HEK293T (cell line): ENCODE data around the gene UBA3.

ENCODE experiments used
- CTCF ChIA-PET: fragments of 350-600 bp; formaldehyde crosslinking; extraction: SDS; loops from one replicate; lab custom pipeline; 2021; ENCODE audit warnings: antibody characterized with exemption, inconsistent platforms; lab: Yijun Ruan, JAX
- POLR2A ChIA-PET: fragments of 350-600 bp; formaldehyde crosslinking; extraction: SDS; loops from one replicate; lab custom pipeline; 2020; ENCODE audit warnings: antibody characterized with exemption, inconsistent platforms; lab: Yijun Ruan, JAX
- DNase-seq: peaks from one replicate; pipeline ENCODE4 v3.0.0; 2012; ENCODE audit warnings: mixed read lengths; ENCODE audit errors: extremely low spot score
- ARNT ChIP-seq: fragments of 450-650 bp; IDR thresholded peaks from 2 replicates; pipeline ENCODE4 v1.6.1; 2017; ENCODE audit warnings: mild to moderate bottlenecking
- BHLHE40 ChIP-seq: fragments of 450-650 bp; IDR thresholded peaks from 2 replicates; pipeline ENCODE4 v1.6.1; 2016; ENCODE audit warnings: mild to moderate bottlenecking, moderate library complexity, borderline replicate concordance
- CTBP1 ChIP-seq: fragments of 450-650 bp; IDR thresholded peaks from 2 replicates; pipeline ENCODE4 v1.6.1; 2016; ENCODE audit warnings: borderline replicate concordance
- ELF4 ChIP-seq: fragments of 450-650 bp; IDR thresholded peaks from 2 replicates; pipeline ENCODE4 v1.6.1; 2017; ENCODE audit warnings: antibody characterized with exemption
- FOXA1 ChIP-seq: fragments of 450-650 bp; IDR thresholded peaks from 2 replicates; pipeline ENCODE4 v1.6.1; 2016; ENCODE audit warnings: mild to moderate bottlenecking
- FOXK2 ChIP-seq: fragments of 450-650 bp; IDR thresholded peaks from 2 replicates; pipeline ENCODE4 v1.6.1; 2016; ENCODE audit warnings: mild to moderate bottlenecking
- FOXM1 ChIP-seq: fragments of 450-650 bp; IDR thresholded peaks from 2 replicates; pipeline ENCODE4 v1.6.1; 2017; ENCODE audit warnings: mild to moderate bottlenecking, borderline replicate concordance
- HDGF ChIP-seq: fragments of 450-650 bp; IDR thresholded peaks from 2 replicates; pipeline ENCODE4 v1.6.1; 2017; ENCODE audit warnings: antibody characterized with exemption, borderline replicate concordance
- L3MBTL2 ChIP-seq: fragments of 450-650 bp; conservative IDR thresholded peaks from 2 replicates; pipeline ENCODE4 v1.6.1; 2016; ENCODE audit warnings: mild to moderate bottlenecking
- LEF1 ChIP-seq: fragments of 450-650 bp; IDR thresholded peaks from 2 replicates; pipeline ENCODE4 v1.6.1; 2017; ENCODE audit warnings: mild to moderate bottlenecking, borderline replicate concordance
- NFRKB ChIP-seq: fragments of 450-650 bp; IDR thresholded peaks from 2 replicates; pipeline ENCODE4 v1.6.1; 2016; ENCODE audit warnings: mild to moderate bottlenecking, moderate library complexity
- SP1 ChIP-seq: fragments of 450-650 bp; IDR thresholded peaks from 2 replicates; pipeline ENCODE4 v1.6.1; 2017
- SUZ12 ChIP-seq: fragments of 450-650 bp; IDR thresholded peaks from 2 replicates; pipeline ENCODE4 v1.6.1; 2016; ENCODE audit warnings: mild to moderate bottlenecking
- TARDBP ChIP-seq: fragments of 450-650 bp; IDR thresholded peaks from 2 replicates; pipeline ENCODE4 v1.6.1; 2016
- ZNF384 ChIP-seq: fragments of 450-650 bp; IDR thresholded peaks from 2 replicates; pipeline ENCODE4 v1.6.1; 2016
- TF ChIP-seq, protein P1 (sequence below): fragments of 450-650 bp; IDR thresholded peaks from 2 replicates; pipeline ENCODE4 v1.6.1; 2016

The UBA3 gene

DNA sequence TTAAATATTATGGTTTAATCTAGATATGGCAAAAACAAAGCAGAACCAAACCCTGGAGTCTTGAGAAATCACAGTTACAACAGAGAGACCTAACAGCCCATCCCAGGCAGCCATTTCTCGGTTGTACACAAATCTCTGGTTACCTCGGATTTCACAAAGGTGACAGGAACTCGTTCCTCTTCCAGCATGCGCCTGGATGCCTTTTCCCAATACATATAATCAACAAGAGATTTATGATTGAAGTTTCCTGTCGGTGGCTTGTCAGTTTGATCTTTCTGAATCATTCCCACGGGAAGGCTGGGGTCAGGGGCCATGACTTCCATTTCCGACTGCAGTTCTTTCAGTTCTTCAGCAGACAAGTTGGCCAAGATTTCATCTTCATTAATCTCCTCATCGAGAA lies 41.8 kb upstream of the UBA3 start:
- no peak for TF ChIP-seq FOXA1
- no peak for TF ChIP-seq LEF1
- TF ChIP-seq HDGF, result no peak
- no peak for TF ChIP-seq BHLHE40
- no peak for TF ChIP-seq SUZ12
- TF ChIP-seq L3MBTL2, result no peak
- TF ChIP-seq, protein P1, sequence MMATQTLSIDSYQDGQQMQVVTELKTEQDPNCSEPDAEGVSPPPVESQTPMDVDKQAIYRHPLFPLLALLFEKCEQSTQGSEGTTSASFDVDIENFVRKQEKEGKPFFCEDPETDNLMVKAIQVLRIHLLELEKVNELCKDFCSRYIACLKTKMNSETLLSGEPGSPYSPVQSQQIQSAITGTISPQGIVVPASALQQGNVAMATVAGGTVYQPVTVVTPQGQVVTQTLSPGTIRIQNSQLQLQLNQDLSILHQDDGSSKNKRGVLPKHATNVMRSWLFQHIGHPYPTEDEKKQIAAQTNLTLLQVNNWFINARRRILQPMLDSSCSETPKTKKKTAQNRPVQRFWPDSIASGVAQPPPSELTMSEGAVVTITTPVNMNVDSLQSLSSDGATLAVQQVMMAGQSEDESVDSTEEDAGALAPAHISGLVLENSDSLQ, result no peak
- no peak for TF ChIP-seq SP1
- no peak for TF ChIP-seq ARNT
- TF ChIP-seq FOXK2, result no peak
- TF ChIP-seq CTBP1, result no peak
- ChIA-PET CTCF (interaction anchor here (0.6 to 1.6 kb wide), 11 partner anchors 8 to 304 kb away, joined by 3 to 7 read pairs (median 4); partner anchors contain the start of gene TMF1), POLR2A (interaction anchor here (1.1 kb wide), 1 partner anchor 128 kb away, joined by 3 read pairs; no protein-coding TSS in a partner anchor)
- DNase-seq, result no peak

DNA sequence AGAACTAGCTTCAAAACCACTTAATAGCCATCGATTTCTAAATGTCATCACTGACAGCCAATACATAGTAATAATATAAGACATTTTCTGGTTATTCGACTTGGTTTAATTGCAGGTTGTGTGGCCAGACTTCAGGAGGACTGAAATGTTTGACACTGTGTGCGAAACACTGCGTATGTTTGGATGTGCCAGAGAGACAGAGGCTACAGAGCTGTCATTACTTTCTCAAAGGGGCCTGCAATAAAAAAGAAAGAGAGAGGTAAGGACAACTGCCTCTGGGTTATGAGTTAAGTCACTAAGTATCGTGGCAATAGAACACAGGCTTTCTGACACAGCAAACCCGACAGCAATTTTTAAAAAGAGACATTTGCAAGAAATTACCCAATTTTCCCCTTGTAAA lies 41.3 kb upstream of the UBA3 start:
- DNase-seq, result no peak
- ChIA-PET CTCF (interaction anchor here (0.6 to 1.6 kb wide), 21 partner anchors 8 to 312 kb away, joined by 3 to 7 read pairs (median 4); partner anchors contain the start of gene TMF1), POLR2A (interaction anchor here (1.1 kb wide), 1 partner anchor 128 kb away, joined by 3 read pairs; no protein-coding TSS in a partner anchor)
- TF ChIP-seq ELF4, result no peak
- no peak for TF ChIP-seq CTBP1
- TF ChIP-seq HDGF, result no peak
- TF ChIP-seq, protein P1, result no peak
- TF ChIP-seq ARNT, result no peak
- no peak for TF ChIP-seq NFRKB
- no peak for TF ChIP-seq FOXK2
- no peak for TF ChIP-seq LEF1
- TF ChIP-seq SUZ12, result no peak

DNA sequence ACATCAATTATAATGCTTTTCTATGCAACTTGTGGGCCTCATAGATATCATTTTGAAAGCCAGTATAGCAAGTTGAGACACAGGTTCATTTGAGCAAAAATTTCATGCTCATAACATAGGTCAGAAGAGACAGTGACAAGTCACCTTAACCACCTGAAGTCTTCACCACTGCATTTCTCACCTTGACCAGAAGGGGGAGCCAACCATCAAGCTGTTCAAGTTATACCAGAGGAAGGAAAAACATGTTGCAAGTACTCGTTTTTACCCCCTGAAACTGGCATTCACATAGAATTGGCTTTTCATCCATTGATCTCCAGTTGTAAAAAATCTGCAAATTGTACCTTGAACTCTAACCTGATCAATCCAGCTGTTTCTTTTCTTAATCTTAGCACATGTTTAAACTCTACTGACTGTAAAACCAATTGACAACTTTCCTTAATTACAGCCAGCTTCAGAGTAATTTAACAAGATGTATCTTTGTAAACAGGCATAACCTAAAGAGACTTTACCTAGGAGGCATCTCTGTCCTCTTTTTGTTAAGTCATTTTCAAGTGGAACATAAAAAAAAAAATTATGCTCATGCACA lies 40.8 kb upstream of the UBA3 start:
- ChIA-PET POLR2A (no interaction called here), CTCF (interaction anchor here (0.6 to 1.6 kb wide), 23 partner anchors 9 to 313 kb away, joined by 3 to 7 read pairs (median 4); partner anchors contain the start of gene TMF1)

DNA sequence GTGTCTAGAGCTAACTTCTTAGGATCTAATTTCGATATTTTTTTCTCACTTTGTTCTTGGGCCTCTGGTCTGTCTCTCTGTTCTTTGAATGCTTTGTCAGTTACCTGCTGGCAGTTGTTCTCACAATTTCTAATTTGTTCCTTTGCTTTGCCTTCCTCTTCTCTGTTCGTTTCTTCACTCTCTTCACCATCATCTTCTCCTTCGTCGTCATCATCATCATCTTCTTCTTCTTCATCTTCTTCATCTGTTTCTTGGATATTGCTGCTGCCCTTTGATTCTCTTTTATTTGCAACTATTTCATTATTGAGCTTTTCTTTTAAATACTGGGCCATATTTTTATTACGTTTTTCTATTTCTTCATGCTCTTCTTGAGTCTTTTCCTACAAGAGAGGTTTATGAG lies 39.5 kb upstream of the UBA3 start:
- ChIA-PET CTCF (interaction anchor here (0.6 to 1.3 kb wide), 6 partner anchors 15 to 533 kb away, joined by 3 to 5 read pairs (median 3); no protein-coding TSS in a partner anchor), POLR2A (no interaction called here)
- DNase-seq, result no peak
- no peak for TF ChIP-seq FOXA1
- no peak for TF ChIP-seq FOXM1
- no peak for TF ChIP-seq CTBP1
- TF ChIP-seq ARNT, result no peak
- TF ChIP-seq L3MBTL2, result no peak
- TF ChIP-seq, protein P1, result no peak

More for the DNA sequence above, 40.8 kb upstream of the UBA3 start:
- TF ChIP-seq FOXA1, result no peak
- TF ChIP-seq, protein P1, result peak; percentile 12; the same call in 1 of the 2 replicates
- DNase-seq, result peak; percentile 67

DNA sequence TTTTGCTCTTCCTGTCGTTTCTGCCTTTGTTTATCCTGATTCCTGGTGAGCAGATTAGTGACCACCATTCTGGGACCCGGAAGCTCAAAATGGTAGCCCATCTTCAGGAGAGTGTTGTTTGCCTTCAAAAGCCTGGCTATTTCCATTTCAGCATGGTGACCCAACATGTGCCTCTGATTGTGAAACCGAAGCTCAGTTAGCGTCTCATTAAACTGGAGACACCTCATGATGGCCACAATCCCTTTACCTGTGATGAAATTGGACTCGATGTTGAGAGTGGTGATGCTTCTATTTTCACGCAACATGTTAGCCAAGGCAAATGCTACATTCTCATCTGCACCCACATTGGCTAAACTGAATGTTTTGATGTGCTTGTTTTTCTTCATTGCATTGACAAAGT lies 39.0 kb upstream of the UBA3 start:
- no peak for DNase-seq
- CTCF ChIA-PET, result interaction anchor here (0.6 to 1.3 kb wide), 3 partner anchors 14 to 534 kb away, joined by 3 to 5 read pairs (median 3); no protein-coding TSS in a partner anchor
- POLR2A ChIA-PET, result no interaction called here
- TF ChIP-seq FOXM1, result no peak
- no peak for TF ChIP-seq FOXA1
- no peak for TF ChIP-seq SUZ12
- TF ChIP-seq TARDBP, result no peak
- no peak for TF ChIP-seq BHLHE40
- TF ChIP-seq ZNF384, result no peak
- TF ChIP-seq L3MBTL2, result no peak
- TF ChIP-seq CTBP1, result no peak
- TF ChIP-seq HDGF, result no peak
- no peak for TF ChIP-seq FOXK2
- no peak for TF ChIP-seq ARNT
- TF ChIP-seq, protein P1, result no peak
